Astrocyte of the cerebellum (primary cell): ENCODE results near the gene PLA2G2D.

ENCODE experiments used
- DNase-seq: peaks from one replicate; pipeline ENCODE4 v3.0.0-alpha.2; 2011; ENCODE audit warnings: low read depth
- H3K4me3 ChIP-seq: 2 replicates; pipeline ENCODE4 v1.5.1; 2011; ENCODE audit warnings: mild to moderate bottlenecking, low read depth, low read length, moderate library complexity
- CTCF ChIP-seq: IDR thresholded peaks from 2 replicates; pipeline ENCODE4 v1.5.1; 2012; ENCODE audit warnings: low read length, low read depth, moderate library complexity, mild to moderate bottlenecking; ENCODE audit errors: missing control alignments
- in situ Hi-C: cut with HindIII; loops from 2 replicates; pipeline ENCODE4 v1.10.0; 2017; ENCODE audit warnings: low sequenced_read_pairs

Gene PLA2G2D

GRCh38 chr1:20078171-20078651, 41.1 kb downstream of the PLA2G2D start:
- DNase-seq: no peak
- in situ Hi-C loops: no loop called here
- no peak for TF ChIP-seq CTCF
- no peak overlapping the region for H3K4me3 ChIP-seq

- no peak for DNase-seq
- in situ Hi-C loops: no loop called here
- no peak for TF ChIP-seq CTCF
- H3K4me3 ChIP-seq: no peak overlapping the region
These were observed 42.5 kb downstream of the PLA2G2D start for GRCh38 chr1:20076710-20077461.

- no peak for TF ChIP-seq CTCF
- in situ Hi-C loops: no loop called here
- no peak overlapping the region for H3K4me3 ChIP-seq
- no peak for DNase-seq
These were observed 43.1 kb downstream of the PLA2G2D start for GRCh38 chr1:20076223-20076622.

- TF ChIP-seq CTCF: no peak
- H3K4me3 ChIP-seq: no peak overlapping the region
- in situ Hi-C loops: no loop called here
- DNase-seq: no peak
These were observed 44.0 kb downstream of the PLA2G2D start for GRCh38 chr1:20075345-20075744.

GRCh38 chr1:20074725-20075171, 44.6 kb downstream of the PLA2G2D start:
- no peak for DNase-seq
- in situ Hi-C loops: no loop called here
- TF ChIP-seq CTCF: no peak
- H3K4me3 ChIP-seq: no peak overlapping the region

GRCh38 chr1:20074055-20074724, 45.1 kb downstream of the PLA2G2D start:
- H3K4me3 ChIP-seq: no peak overlapping the region
- TF ChIP-seq CTCF: no peak
- in situ Hi-C loops: no loop called here
- DNase-seq: no peak
